ENCODE measurements around the gene PTPRR. TPM values are rescaled to one million over a fixed set of nuclear protein-coding genes. Genes with fewer than 3 reads are reported as not detected.
A peak's percentile ranks its signal among the peaks of the same experiment; 100 is the strongest.

PTPRR gene
- total RNA-seq, 1 experiment from 2014 or later = 41.5 TPM

- DNase-seq (ENCODE audit: low spot score) = no peak
These were observed 225.0 kb downstream of the PTPRR start for GRCh38 chr12:70695361-70696023.

- peak; percentile 10 for DNase-seq (ENCODE audit: low spot score)
These were observed 227.8 kb downstream of the PTPRR start for GRCh38 chr12:70692681-70693288.

- peak; percentile 19 for DNase-seq (ENCODE audit: low spot score)
These were observed 229.4 kb downstream of the PTPRR start for GRCh38 chr12:70691018-70691672.

GRCh38 chr12:70686907-70687306 is 233.6 kb downstream of the PTPRR start:
- no peak for DNase-seq (ENCODE audit: low spot score)

GRCh38 chr12:70686299-70686698 is 234.2 kb downstream of the PTPRR start:
- no peak for DNase-seq (ENCODE audit: low spot score)

GRCh38 chr12:70683976-70684375 is 236.6 kb downstream of the PTPRR start:
- no peak for DNase-seq (ENCODE audit: low spot score)

- DNase-seq (ENCODE audit: low spot score) = no peak
These were observed 248.8 kb downstream of the PTPRR start for GRCh38 chr12:70671698-70672097.

- no peak for DNase-seq (ENCODE audit: low spot score)
These were observed 249.6 kb downstream of the PTPRR start for GRCh38 chr12:70670948-70671347.

- no peak for DNase-seq (ENCODE audit: low spot score)
These were observed 253.3 kb downstream of the PTPRR start for GRCh38 chr12:70667253-70667652.

- no peak for DNase-seq (ENCODE audit: low spot score)
These were observed 254.2 kb downstream of the PTPRR start for GRCh38 chr12:70666364-70666763.

GRCh38 chr12:70664465-70664881 is 256.1 kb downstream of the PTPRR start:
- DNase-seq (ENCODE audit: low spot score) = peak; percentile 69

- peak; percentile 26 for DNase-seq (ENCODE audit: low spot score)
These were observed 256.7 kb downstream of the PTPRR start for GRCh38 chr12:70663838-70664237.

GRCh38 chr12:70661466-70662161 is 258.9 kb downstream of the PTPRR start:
- DNase-seq (ENCODE audit: low spot score) = peak; percentile 92

- peak; percentile 99 for DNase-seq (ENCODE audit: low spot score)
These were observed 259.8 kb downstream of the PTPRR start for GRCh38 chr12:70660620-70661219.

- no peak for DNase-seq (ENCODE audit: low spot score)
These were observed 260.4 kb downstream of the PTPRR start for GRCh38 chr12:70660002-70660604.

- DNase-seq (ENCODE audit: low spot score) = peak; percentile 35
These were observed 261.4 kb downstream of the PTPRR start for GRCh38 chr12:70659077-70659606.

- no peak for DNase-seq (ENCODE audit: low spot score)
These were observed 262.8 kb downstream of the PTPRR start for GRCh38 chr12:70657616-70658286.

GRCh38 chr12:70652451-70652850 is 268.1 kb downstream of the PTPRR start:
- no peak for DNase-seq (ENCODE audit: low spot score)

- DNase-seq (ENCODE audit: low spot score) = peak; percentile 79
These were observed 271.7 kb downstream of the PTPRR start for GRCh38 chr12:70648831-70649230.

- DNase-seq (ENCODE audit: low spot score) = peak; percentile 61
These were observed 272.3 kb downstream of the PTPRR start for GRCh38 chr12:70648191-70648590.

GRCh38 chr12:70646850-70647249 is 273.7 kb downstream of the PTPRR start:
- DNase-seq (ENCODE audit: low spot score) = peak; percentile 70

Data from A172 (cell line).